ENCODE results near the gene TBC1D10B. TPM values are rescaled to one million over a fixed set of nuclear protein-coding genes. Genes with fewer than 3 reads are reported as not detected.
A peak's percentile ranks its signal among the peaks of the same experiment; 100 is the strongest.

The TBC1D10B gene
- total and polyA plus RNA-seq, 2 of the 8 experiments (the other 6 are each of a cell fraction or from before 2014, with no cell fraction given) = 15.4 to 28.6 TPM

- H3K27me3 ChIP-seq (replicated peaks in 1 of 4; ENCODE audit: control insufficient read depth in 3 of 4, extremely low read depth in 1 of 4, insufficient read depth in 3 of 4, low read length in 3 of 4) = no peaks in the 10 kb centered on the region
- no peak overlapping the region for H4K5ac ChIP-seq (ENCODE audit: insufficient read length, low read depth, low read length)
- H3K4me1 ChIP-seq (replicated peaks in 1 of 4; ENCODE audit: control insufficient read depth in 3 of 4, insufficient read depth in 4 of 4, low read length in 3 of 4) = peaks cover 0 to 12% (median 6%) of the 10 kb centered on the region in 4 experiments; a peak in 5 of 7 replicates
- DNase-seq (ENCODE audit: low read depth in 1 of 2, low spot score in 2 of 2) (no peak), FAIRE-seq (no peak)
- POLR2A ChIA-PET (ENCODE audit: partially characterized antibody) = interaction anchor here (1.1 to 7.9 kb wide), 14 partner anchors 9 to 181 kb away, joined by 3 to 79 read pairs (median 6); partner anchors contain the start of genes TBC1D10B, ZNF48 and ZNF747
- H2BK15ac ChIP-seq (ENCODE audit: low read length) = no peak overlapping the region
- H3K14ac ChIP-seq (ENCODE audit: insufficient read length) = no peak overlapping the region
- no peak overlapping the region for H2BK12ac ChIP-seq (ENCODE audit: low read depth, low read length)
- no peak overlapping the region for H3K23ac ChIP-seq (ENCODE audit: insufficient read length)
- H4K91ac ChIP-seq (replicated peaks; ENCODE audit: insufficient read length, low read length) = no peak overlapping the region
- peak overlapping the region in 3 of 4 experiments; percentile 51 to 93 (median 88); a peak in 5 of 8 replicates for H3K4me3 ChIP-seq (ENCODE audit: extremely low read depth in 1 of 4, insufficient read depth in 2 of 4, low read depth in 3 of 4, low read length in 4 of 4)
- H3K56ac ChIP-seq (replicated peaks; ENCODE audit: insufficient read length, low read depth, low read length) = no peak overlapping the region
- CTCF ChIA-PET (ENCODE audit: partially characterized antibody) = interaction anchor here (0.8 to 3.5 kb wide), 7 partner anchors 11 to 67 kb away, joined by 3 to 20 read pairs (median 3); no protein-coding TSS in a partner anchor
- peak overlapping the region in 1 of 4 experiments; percentile 91; a peak in 1 of 7 replicates for H3K9ac ChIP-seq (replicated peaks in 1 of 4; ENCODE audit: extremely low read depth in 1 of 4, low read depth in 3 of 4, low read length in 3 of 4)
- 91% methylated on average over 21 of the region's 23 CpGs; no CpG with 5 or more reads in 1 of the 2 experiments for WGBS, 2 experiments (ENCODE audit: extremely low coverage in 1 of 2, insufficient coverage in 1 of 2, insufficient read length in 1 of 2, insufficient replicate concordance in 2 of 2, low coverage in 1 of 2, low lambda C conversion rate in 2 of 2, missing lambda C conversion rate in 1 of 2)
- no peak overlapping the region for H3K27ac ChIP-seq (ENCODE audit: low read depth, low read length)
- peaks cover 11% of the 10 kb centered on the region for H3K23me2 ChIP-seq (ENCODE audit: low read depth, low read length)
- no peaks in the 10 kb centered on the region; the same call in 1 of the 2 replicates for H3K79me1 ChIP-seq (ENCODE audit: low read depth, low read length)
- no peak overlapping the region for H3K4ac ChIP-seq (replicated peaks; ENCODE audit: insufficient read length, low read depth, low read length)
- H3K36me3 ChIP-seq (ENCODE audit: control insufficient read depth in 2 of 4, insufficient read depth in 4 of 4, low read length in 3 of 4) = peaks cover 14 to 37% (median 31%) of the 10 kb centered on the region in 4 experiments
- peaks cover 0 to 14% of the 10 kb centered on the region in 2 experiments; a peak in 2 of 4 replicates for H3K79me2 ChIP-seq (ENCODE audit: control insufficient read depth in 1 of 2, insufficient read depth in 2 of 2, low read length in 2 of 2)
- H4K8ac ChIP-seq (ENCODE audit: extremely low read depth, insufficient read depth, low read length) = no peak overlapping the region
- no peak overlapping the region for H2BK20ac ChIP-seq (ENCODE audit: low read length)
- H2AK5ac ChIP-seq (ENCODE audit: low read depth, low read length) = no peak overlapping the region
- H3K4me2 ChIP-seq (ENCODE audit: insufficient read depth in 1 of 2, low read depth in 2 of 2, low read length in 2 of 2) = peak overlapping the region; percentile 61 to 88; a peak in 3 of 4 replicates
- H2AFZ ChIP-seq (ENCODE audit: low read length) = no peak overlapping the region
- H2BK120ac ChIP-seq (replicated peaks; ENCODE audit: low read depth, low read length) = no peak overlapping the region
- H3K9me3 ChIP-seq (ENCODE audit: insufficient read depth in 2 of 2, low read depth in 1 of 2, low read length in 1 of 2) = no peaks in the 10 kb centered on the region
- TF ChIP-seq NANOG (IDR thresholded peaks at IDR 0.05; ENCODE audit: insufficient read depth, low read depth, low read length, poor library complexity, severe bottlenecking) (no peak), RXRA (IDR thresholded peaks at IDR 0.05; ENCODE audit: insufficient read depth, low read depth, low read length) (no peak), KDM4A (IDR thresholded peaks at IDR 0.05; ENCODE audit: low read depth, low read length, severe bottlenecking) (no peak), MAX (IDR thresholded peaks at IDR 0.05) (no peak), RAD21 (IDR thresholded peaks at IDR 0.05 in 1 of 2, conservative IDR thresholded peaks at IDR 0.05 in 1 of 2; ENCODE audit: low read depth in 2 of 2, low read length in 2 of 2) (no peak), CTCF (IDR thresholded peaks at IDR 0.05; ENCODE audit: control extremely low read depth in 1 of 3, insufficient read depth in 1 of 3, low read depth in 1 of 3, low read length in 3 of 3) (no peak), CREB1 (IDR thresholded peaks at IDR 0.05) (no peak), SP1 (IDR thresholded peaks at IDR 0.05; ENCODE audit: low read depth, low read length) (no peak)
- H4K20me1 ChIP-seq (replicated peaks in 1 of 2; ENCODE audit: control insufficient read depth in 1 of 2, insufficient read depth in 2 of 2, low read length in 2 of 2) = peaks cover 3 to 4% of the 10 kb centered on the region in 2 experiments
- no peak overlapping the region for H3K18ac ChIP-seq (ENCODE audit: extremely low read depth, low read length)
- H2BK5ac ChIP-seq (ENCODE audit: low read depth, low read length) = no peak overlapping the region
These were observed 16.7 kb downstream of the TBC1D10B start for GRCh38 chr16:30353438-30354129.
